Tibial nerve (tissue), 4 donors: ENCODE results near the gene TRIM10. TPM values are rescaled to one million over a fixed set of nuclear protein-coding genes. Genes with fewer than 3 reads are reported as not detected.

Source experiments
- DNase-seq, 2 donors: peaks; one replicate each; pipeline ENCODE4 v3.0.0-alpha.2; 2019; ENCODE audit warnings: low spot score in 2 of 2
- H3K27ac ChIP-seq, 4 donors: fragments of 200-600 bp; sonication (generic) in 3 of 4; one replicate each; pipeline ENCODE4 v1.5.1; 2017 to 2019; ENCODE audit warnings: mild to moderate bottlenecking in 1 of 4
- H3K27me3 ChIP-seq, 2 donors: fragments of 200-600 bp; sonication (generic) in 1 of 2; one replicate each; pipeline versions ENCODE4 v1.5.1 to v1.6.0; 2017 to 2019
- H3K36me3 ChIP-seq, 3 donors: fragments of 200-600 bp; sonication (generic); one replicate each; pipeline ENCODE4 v1.5.1; 2018 to 2019
- H3K4me1 ChIP-seq, 4 donors: fragments of 200-600 bp; sonication (generic) in 3 of 4; one replicate each; pipeline ENCODE4 v1.5.1; 2017 to 2019
- H3K4me3 ChIP-seq, 4 donors: fragments of 200-600 bp; sonication (generic) in 3 of 4; one replicate each; pipeline ENCODE4 v1.5.1; 2017 to 2019; ENCODE audit warnings: mild to moderate bottlenecking in 1 of 4, moderate library complexity in 1 of 4
- H3K9me3 ChIP-seq, 4 donors: fragments of 200-600 bp; sonication (generic) in 3 of 4; one replicate each; pipeline ENCODE4 v1.5.1; 2017 to 2019
- CTCF ChIP-seq, 5 experiments: fragments of 200-600 bp in 3 of 5; fragments of 450-650 bp in 2 of 5; sonication (generic) in 3 of 5; IDR thresholded peaks; one replicate each; pipeline ENCODE4 v1.5.1; 2016 to 2019; ENCODE audit warnings: antibody characterized with exemption in 5 of 5, mild to moderate bottlenecking in 3 of 5, moderate library complexity in 2 of 5
- EP300 ChIP-seq, 2 donors: sonication (generic); formaldehyde crosslinking; IDR thresholded peaks; one replicate each; pipeline ENCODE4 v1.6.1; 2017; ENCODE audit warnings: antibody characterized with exemption in 2 of 2, mild to moderate bottlenecking in 1 of 2
- POLR2A ChIP-seq, 2 donors: fragments of 450-650 bp; IDR thresholded peaks; one replicate each; pipeline ENCODE4 v1.6.1; 2017; ENCODE audit warnings: antibody characterized with exemption in 2 of 2, mild to moderate bottlenecking in 2 of 2, moderate library complexity in 2 of 2
- WGBS, 2 donors: methylation state at CpG; one replicate each; pipeline ENCODE4 v1.1.5; 2018; 5-methylcytosine and 5-hydroxymethylcytosine counted together
- total RNA-seq, 4 donors: library from RNA; depleted of rRNA; stranded (reverse); fragments of >200 nt; gene quantifications; one replicate each; pipeline ENCODE4 v1.1.0, GENCODE V29; 2016

Gene TRIM10
- total RNA-seq, 4 donors from 2014 or later = not detected

GRCh38 chr6:30135147-30135546 lies 25.9 kb downstream of the TRIM10 start:
- Histone ChIP-seq H3K4me3 (no peak overlapping the region), H3K36me3 (no peaks in the 10 kb centered on the region), H3K27me3 (peaks cover 0 to 63% of the 10 kb centered on the region in 2 donors), H3K9me3 (no peaks in the 10 kb centered on the region), H3K27ac (no peak overlapping the region), H3K4me1 (peaks cover 0 to 9% (median 0%) of the 10 kb centered on the region in 4 donors)
- no peak for TF ChIP-seq CTCF (IDR thresholded peaks at IDR 0.05)
- no peak for TF ChIP-seq EP300 (IDR thresholded peaks at IDR 0.05)
- no peak for TF ChIP-seq POLR2A (IDR thresholded peaks at IDR 0.05)
- DNase-seq = no peak
- WGBS, 2 donors = 75 to 81% methylated on average over 2 of the region's 2 CpGs

GRCh38 chr6:30131947-30132497 lies 29.0 kb downstream of the TRIM10 start:
- H3K27ac ChIP-seq = no peak overlapping the region

GRCh38 chr6:30130887-30131862 lies 29.8 kb downstream of the TRIM10 start:
- DNase-seq = peak in 1 of 2 donors; percentile 61
- TF ChIP-seq EP300 (IDR thresholded peaks at IDR 0.05) = peak in 1 of 2 donors; percentile 15
- TF ChIP-seq POLR2A (IDR thresholded peaks at IDR 0.05) = no peak
- TF ChIP-seq CTCF (IDR thresholded peaks at IDR 0.05) = peak; percentile 89 to 97 (median 91)
- H3K4me3 ChIP-seq = no peak overlapping the region
- H3K4me1 ChIP-seq = peaks cover 0 to 20% (median 4%) of the 10 kb centered on the region in 4 donors
- H3K27ac ChIP-seq = no peak overlapping the region
- 30 to 34% methylated on average over 16 of the region's 16 CpGs for WGBS, 2 donors
- peaks cover 0 to 91% of the 10 kb centered on the region in 2 donors for H3K27me3 ChIP-seq
- no peaks in the 10 kb centered on the region for H3K36me3 ChIP-seq
- no peaks in the 10 kb centered on the region for H3K9me3 ChIP-seq

More at GRCh38 chr6:30131947-30132497, 29.0 kb downstream of the TRIM10 start:
- Histone ChIP-seq H3K36me3 (no peaks in the 10 kb centered on the region), H3K9me3 (no peaks in the 10 kb centered on the region), H3K4me1 (peaks cover 0 to 18% (median 4%) of the 10 kb centered on the region in 4 donors), H3K27me3 (peaks cover 0 to 83% of the 10 kb centered on the region in 2 donors), H3K4me3 (no peak overlapping the region)
- TF ChIP-seq POLR2A (IDR thresholded peaks at IDR 0.05) = no peak
- TF ChIP-seq EP300 (IDR thresholded peaks at IDR 0.05) = no peak
- no peak for TF ChIP-seq CTCF (IDR thresholded peaks at IDR 0.05)
- no peak for DNase-seq
- WGBS, 2 donors = 66 to 78% methylated on average over 2 of the region's 2 CpGs

GRCh38 chr6:30130179-30130679 lies 30.8 kb downstream of the TRIM10 start:
- 62 to 65% methylated on average over 4 of the region's 4 CpGs for WGBS, 2 donors
- Histone ChIP-seq H3K4me3 (no peak overlapping the region), H3K9me3 (no peaks in the 10 kb centered on the region), H3K27me3 (peaks cover 0 to 93% of the 10 kb centered on the region in 2 donors), H3K27ac (no peak overlapping the region), H3K4me1 (peaks cover 0 to 20% (median 4%) of the 10 kb centered on the region in 4 donors), H3K36me3 (no peaks in the 10 kb centered on the region)
- DNase-seq = no peak
- TF ChIP-seq EP300 (IDR thresholded peaks at IDR 0.05) = no peak
- TF ChIP-seq CTCF (IDR thresholded peaks at IDR 0.05) = no peak
- no peak for TF ChIP-seq POLR2A (IDR thresholded peaks at IDR 0.05)
